Astrocyte of the cerebellum (primary cell): ENCODE data around the gene STX7.
A peak's percentile ranks its signal among the peaks of the same experiment; 100 is the strongest.

ENCODE experiments used
- DNase-seq: peaks from one replicate; pipeline ENCODE4 v3.0.0-alpha.2; 2011; ENCODE audit warnings: low read depth
- H3K4me3 ChIP-seq: 2 replicates; pipeline ENCODE4 v1.5.1; 2011; ENCODE audit warnings: mild to moderate bottlenecking, low read depth, low read length, moderate library complexity
- in situ Hi-C: cut with HindIII; loops from 2 replicates; pipeline ENCODE4 v1.10.0; 2017; ENCODE audit warnings: low sequenced_read_pairs
- TF ChIP-seq, protein P1 (sequence below): IDR thresholded peaks from 2 replicates; pipeline ENCODE4 v1.5.1; 2012; ENCODE audit warnings: low read length, low read depth, moderate library complexity, mild to moderate bottlenecking; ENCODE audit errors: missing control alignments

The STX7 gene

DNA sequence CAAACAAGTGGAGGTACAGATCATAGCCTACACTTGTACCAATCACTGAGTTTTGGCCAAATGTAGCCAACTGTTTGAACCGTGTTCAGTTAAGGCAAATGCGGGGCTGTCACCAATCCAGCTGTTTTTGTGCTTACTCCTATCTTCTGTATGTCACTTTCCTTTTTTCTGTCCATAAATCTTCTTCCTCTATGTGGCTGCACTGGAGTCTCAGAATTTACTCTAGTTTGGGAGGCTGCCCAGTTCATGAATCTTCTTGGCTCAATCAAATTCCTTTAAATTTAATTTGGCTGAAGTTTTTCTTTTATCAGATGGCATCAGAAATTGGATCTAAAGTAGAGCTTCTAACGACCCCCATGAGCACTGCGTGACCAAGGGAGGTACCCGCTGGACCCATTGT, 11.7 kb upstream of the STX7 start:
- TF ChIP-seq, protein P1, sequence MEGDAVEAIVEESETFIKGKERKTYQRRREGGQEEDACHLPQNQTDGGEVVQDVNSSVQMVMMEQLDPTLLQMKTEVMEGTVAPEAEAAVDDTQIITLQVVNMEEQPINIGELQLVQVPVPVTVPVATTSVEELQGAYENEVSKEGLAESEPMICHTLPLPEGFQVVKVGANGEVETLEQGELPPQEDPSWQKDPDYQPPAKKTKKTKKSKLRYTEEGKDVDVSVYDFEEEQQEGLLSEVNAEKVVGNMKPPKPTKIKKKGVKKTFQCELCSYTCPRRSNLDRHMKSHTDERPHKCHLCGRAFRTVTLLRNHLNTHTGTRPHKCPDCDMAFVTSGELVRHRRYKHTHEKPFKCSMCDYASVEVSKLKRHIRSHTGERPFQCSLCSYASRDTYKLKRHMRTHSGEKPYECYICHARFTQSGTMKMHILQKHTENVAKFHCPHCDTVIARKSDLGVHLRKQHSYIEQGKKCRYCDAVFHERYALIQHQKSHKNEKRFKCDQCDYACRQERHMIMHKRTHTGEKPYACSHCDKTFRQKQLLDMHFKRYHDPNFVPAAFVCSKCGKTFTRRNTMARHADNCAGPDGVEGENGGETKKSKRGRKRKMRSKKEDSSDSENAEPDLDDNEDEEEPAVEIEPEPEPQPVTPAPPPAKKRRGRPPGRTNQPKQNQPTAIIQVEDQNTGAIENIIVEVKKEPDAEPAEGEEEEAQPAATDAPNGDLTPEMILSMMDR = no peak
- H3K4me3 ChIP-seq = no peak overlapping the region
- no peak for DNase-seq
- in situ Hi-C loops = loop anchor here (25.0 kb wide), 1 partner anchor 263 kb away; the partner anchor contains the start of gene SLC18B1

DNA sequence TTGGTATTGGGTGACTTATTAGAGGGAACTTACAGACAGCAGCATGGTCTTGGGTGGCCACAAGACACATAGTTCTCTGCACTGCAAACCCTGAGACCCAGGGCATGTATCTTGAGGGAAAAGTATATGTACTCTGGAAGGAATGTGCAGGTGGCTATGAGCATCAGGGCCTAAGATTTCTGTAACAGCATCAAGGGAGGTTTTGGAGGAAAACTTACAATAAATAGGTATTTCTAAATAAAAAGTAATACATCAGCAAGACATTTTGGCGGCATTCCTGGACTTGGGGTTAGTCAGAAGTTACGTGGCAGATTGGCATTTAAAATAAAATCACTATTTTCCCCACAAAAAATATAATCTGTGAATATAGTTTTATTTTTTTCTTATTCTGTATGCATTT, 8.0 kb upstream of the STX7 start:
- TF ChIP-seq, protein P1 = no peak
- in situ Hi-C loops = no loop called here
- DNase-seq = peak; percentile 8

DNA sequence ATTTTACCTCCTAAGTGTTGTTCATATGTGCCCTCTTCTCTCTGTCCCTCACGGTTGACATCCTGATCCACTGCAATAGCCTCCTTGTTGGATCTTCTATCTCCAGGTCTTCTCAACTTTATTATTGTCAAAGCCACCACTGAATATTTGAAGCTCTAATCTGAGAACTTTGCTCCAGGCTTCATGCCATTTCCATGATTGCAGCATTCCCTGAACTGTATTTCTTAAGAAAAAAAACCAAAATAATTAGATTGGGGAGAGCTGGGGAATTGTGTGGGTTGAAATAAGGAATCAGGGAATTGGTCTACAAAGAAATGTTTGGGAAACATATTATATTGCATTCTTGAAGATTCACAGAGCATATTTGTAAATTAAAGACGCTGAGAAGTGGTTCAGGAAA, 2.5 kb upstream of the STX7 start:
- no peak overlapping the region for H3K4me3 ChIP-seq
- in situ Hi-C loops = no loop called here
- DNase-seq = no peak
- TF ChIP-seq, protein P1 = no peak

More for the DNA sequence above, 8.0 kb upstream of the STX7 start:
- no peak overlapping the region for H3K4me3 ChIP-seq

DNA sequence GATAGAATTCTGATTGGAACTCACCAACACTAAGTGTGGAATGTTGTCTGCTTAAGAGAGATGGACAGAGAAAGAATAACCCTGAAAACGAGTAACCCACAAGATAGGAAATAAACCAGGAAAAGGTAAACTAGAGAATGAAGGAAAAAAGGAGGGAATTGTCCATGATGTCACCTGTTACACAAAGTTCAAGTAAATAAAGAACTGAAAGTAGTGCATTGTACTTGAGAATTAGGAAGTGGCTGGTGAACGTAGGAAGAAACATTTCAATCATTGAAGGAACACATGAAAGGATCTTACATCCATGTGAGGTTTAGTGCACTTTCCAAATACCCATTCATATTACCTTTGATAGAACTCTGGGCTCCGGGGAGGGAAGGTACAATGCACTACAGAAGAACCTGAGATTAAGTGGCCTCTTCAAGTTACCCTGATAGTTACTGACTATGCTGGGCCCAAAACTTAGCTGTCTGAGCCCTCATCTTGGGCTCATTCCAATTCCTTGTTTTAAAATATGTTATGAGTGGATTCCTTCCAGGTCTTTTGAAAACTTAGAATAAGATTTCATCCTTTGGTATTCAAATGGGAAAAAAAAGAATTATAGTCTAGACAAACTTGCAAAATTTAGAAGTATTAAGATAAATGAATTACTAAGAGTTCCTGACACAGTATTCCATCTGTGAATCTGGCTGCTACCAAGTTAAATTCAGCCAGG, 1.1 kb upstream of the STX7 start:
- DNase-seq = no peak
- in situ Hi-C loops = no loop called here
- TF ChIP-seq, protein P1 = no peak
- no peak overlapping the region for H3K4me3 ChIP-seq

DNA sequence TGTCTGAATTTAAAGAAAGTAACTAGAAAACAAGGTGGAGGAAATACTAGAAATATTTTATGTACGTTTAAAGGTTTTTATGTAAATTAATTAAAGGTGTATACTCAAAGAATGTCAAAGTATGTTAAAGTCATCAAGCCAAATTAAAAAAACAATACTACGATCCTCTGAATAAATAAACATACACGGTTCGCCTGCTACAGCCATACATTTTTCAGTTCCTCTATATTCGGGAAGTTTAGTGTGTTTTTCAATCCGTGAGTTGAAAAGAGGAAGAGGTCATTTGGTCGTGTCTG, 626 bp downstream of the STX7 start:
- peak overlapping the region; percentile 74 for H3K4me3 ChIP-seq
- in situ Hi-C loops = no loop called here
- TF ChIP-seq, protein P1 = no peak
- no peak for DNase-seq

DNA sequence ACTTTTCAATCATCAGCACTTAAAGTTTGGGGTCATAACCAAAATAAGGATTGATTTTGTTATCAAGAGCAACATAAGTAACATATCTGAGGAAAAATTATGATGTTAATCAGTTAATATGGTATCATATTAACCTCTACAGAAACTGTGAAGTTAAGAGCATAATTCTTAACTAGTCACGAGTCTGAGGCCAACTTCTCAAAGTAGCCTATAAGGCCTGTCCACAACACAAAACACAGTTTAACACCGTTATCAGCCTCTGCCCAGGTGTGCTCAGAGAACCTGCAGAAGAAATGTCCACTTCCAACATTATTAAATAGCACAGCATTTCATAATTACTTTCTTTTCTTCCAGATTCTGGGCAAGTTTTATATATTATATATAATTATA, 1.1 kb downstream of the STX7 start:
- TF ChIP-seq, protein P1 = no peak
- no peak for DNase-seq
- in situ Hi-C loops = no loop called here
- peak overlapping the region; percentile 74 for H3K4me3 ChIP-seq
